A204.1 (cell line): ENCODE measurements around the gene NFRKB.

Source experiments
- FAIRE-seq: peaks from 2 replicates; lab custom pipeline; 2012; peaks lifted over from hg19 to GRCh38; lab: Jason Lieb, UNC

NFRKB gene

GRCh38 chr11:129895126-129896041 lies at the start of gene NFRKB:
TSS of gene NFRKB (minus strand) at chr11:129895578. CDS start at chr11:129892849, 2,729 bp downstream.
- no peak for FAIRE-seq

GRCh38 chr11:129944696-129945095 lies 49.3 kb upstream of the NFRKB start:
- no peak for FAIRE-seq

GRCh38 chr11:129943036-129943435 lies 47.7 kb upstream of the NFRKB start:
- FAIRE-seq, result no peak

- FAIRE-seq, result no peak
These were observed 44.1 kb upstream of the NFRKB start for GRCh38 chr11:129939510-129939909.

- FAIRE-seq, result no peak
These were observed 43.4 kb upstream of the NFRKB start for GRCh38 chr11:129938764-129939163.

GRCh38 chr11:129937592-129938238 lies 42.3 kb upstream of the NFRKB start:
- no peak for FAIRE-seq

GRCh38 chr11:129935723-129936122 lies 40.3 kb upstream of the NFRKB start:
- FAIRE-seq, result no peak

GRCh38 chr11:129933891-129934290 lies 38.5 kb upstream of the NFRKB start:
- no peak for FAIRE-seq

- FAIRE-seq, result no peak
These were observed 37.9 kb upstream of the NFRKB start for GRCh38 chr11:129933262-129933661.

GRCh38 chr11:129932381-129933067 lies 37.1 kb upstream of the NFRKB start:
- no peak for FAIRE-seq

GRCh38 chr11:129930743-129931142 lies 35.4 kb upstream of the NFRKB start:
- no peak for FAIRE-seq

- no peak for FAIRE-seq
These were observed 34.9 kb upstream of the NFRKB start for GRCh38 chr11:129930296-129930695.

GRCh38 chr11:129929721-129930120 lies 34.3 kb upstream of the NFRKB start:
- no peak for FAIRE-seq

- FAIRE-seq, result no peak
These were observed 33.7 kb upstream of the NFRKB start for GRCh38 chr11:129928923-129929692.

- FAIRE-seq, result no peak
These were observed 27.3 kb upstream of the NFRKB start for GRCh38 chr11:129922674-129923073.

- FAIRE-seq, result no peak
These were observed 23.0 kb upstream of the NFRKB start for GRCh38 chr11:129918361-129918760.

GRCh38 chr11:129917231-129917630 lies 21.9 kb upstream of the NFRKB start:
- no peak for FAIRE-seq

- FAIRE-seq, result no peak
These were observed 15.9 kb upstream of the NFRKB start for GRCh38 chr11:129911298-129911697.

- no peak for FAIRE-seq
These were observed 15.0 kb upstream of the NFRKB start for GRCh38 chr11:129910360-129910759.

GRCh38 chr11:129905402-129905801 lies 10.0 kb upstream of the NFRKB start:
- no peak for FAIRE-seq

GRCh38 chr11:129896062-129896461 lies 684 bp upstream of the NFRKB start:
- FAIRE-seq, result no peak
